Measurements from ENCODE around the gene COA8. TPM values are rescaled to one million over a fixed set of nuclear protein-coding genes. Genes with fewer than 3 reads are reported as not detected.

Gene COA8
- total and polyA plus RNA-seq, 9 of the 15 experiments (the other 6 are each of a cell fraction or from before 2014, with no cell fraction given) = 5.0 to 35.3 (median 25.7) TPM

- TF ChIP-seq E2F1 (CRISPR knock-in tag; IDR thresholded peaks at IDR 0.05) = no peak
- no peak for TF ChIP-seq FOXA3 (CRISPR knock-in tag; conservative IDR thresholded peaks at IDR 0.05 in 1 of 2, IDR thresholded peaks at IDR 0.05 in 1 of 2)
- no peak for TF ChIP-seq HNRNPK (IDR thresholded peaks at IDR 0.05; ENCODE audit: low read depth, low read length, poor library complexity, severe bottlenecking)
- TF ChIP-seq DEAF1 (CRISPR knock-in tag; IDR thresholded peaks at IDR 0.05) = no peak
- no peak for TF ChIP-seq PRDM10 (IDR thresholded peaks at IDR 0.05; ENCODE audit: partially characterized antibody)
- TF ChIP-seq CEBPZ (IDR thresholded peaks at IDR 0.05; ENCODE audit: borderline replicate concordance, low read depth, low read length) = no peak
Measured at GRCh38 chr14:103520657-103521437, 41.9 kb upstream of the COA8 start (continued).
